H7 (cell line): ENCODE data around the gene RCOR2. TPM values are rescaled to one million over a fixed set of nuclear protein-coding genes. Genes with fewer than 3 reads are reported as not detected.
"Not testable (repeated sequence)": the region's sequence is repeated elsewhere in the genome, so short reads cannot be mapped to it uniquely, and the experiment has no call there.

ENCODE experiments used
- DNase-seq: peaks from one replicate; pipeline ENCODE4 v3.0.0; 2012
- H3K27me3 ChIP-seq: 2 replicates; pipeline ENCODE4 v1.6.0; 2011; ENCODE audit warnings: mild to moderate bottlenecking, low read length; ENCODE audit not compliant: control insufficient read depth, insufficient read depth
- H3K36me3 ChIP-seq: replicated peaks from 2 replicates; pipeline ENCODE4 v1.5.1; 2011; ENCODE audit warnings: low read length; ENCODE audit not compliant: control insufficient read depth, insufficient read depth
- H3K4me3 ChIP-seq: 2 replicates; pipeline ENCODE4 v1.5.1; 2011; ENCODE audit warnings: low read depth, mild to moderate bottlenecking, control low read depth, low read length, moderate library complexity; ENCODE audit not compliant: insufficient read depth
- total RNA-seq: library from RNA; depleted of rRNA; stranded (reverse); fragments of >200 nt; shearing (Covaris generic); gene quantifications from 2 replicates; pipeline ENCODE4 v1.2.3, GENCODE V29; 2014; rRNA removed

The RCOR2 gene
- total RNA-seq, 1 experiment from 2014 or later = 66.8 TPM

DNA sequence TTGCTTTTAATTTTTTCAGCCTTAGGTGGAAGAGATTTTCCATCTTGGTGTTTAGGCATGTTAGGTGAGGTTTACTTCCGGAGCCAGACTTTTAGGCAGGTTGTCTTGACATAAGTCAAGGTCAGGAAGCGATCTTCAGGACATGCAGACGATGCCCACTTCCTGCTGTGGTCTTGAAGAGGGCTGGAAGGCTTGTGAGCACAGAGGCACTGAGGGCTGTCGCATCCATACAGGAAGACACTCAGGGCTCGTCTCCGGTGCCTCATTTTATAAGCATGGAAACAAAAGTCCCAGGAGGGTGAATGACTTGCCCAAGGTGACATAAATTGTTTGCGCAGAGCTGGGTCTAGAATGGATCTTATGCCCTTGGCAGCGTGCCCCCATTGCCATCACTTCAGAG lies 47.3 kb downstream of the RCOR2 start:
- Histone ChIP-seq H3K36me3 (peaks cover 3% of the 10 kb centered on the region), H3K27me3 (no peaks in the 10 kb centered on the region), H3K4me3 (no peak overlapping the region)
- DNase-seq = no peak

DNA sequence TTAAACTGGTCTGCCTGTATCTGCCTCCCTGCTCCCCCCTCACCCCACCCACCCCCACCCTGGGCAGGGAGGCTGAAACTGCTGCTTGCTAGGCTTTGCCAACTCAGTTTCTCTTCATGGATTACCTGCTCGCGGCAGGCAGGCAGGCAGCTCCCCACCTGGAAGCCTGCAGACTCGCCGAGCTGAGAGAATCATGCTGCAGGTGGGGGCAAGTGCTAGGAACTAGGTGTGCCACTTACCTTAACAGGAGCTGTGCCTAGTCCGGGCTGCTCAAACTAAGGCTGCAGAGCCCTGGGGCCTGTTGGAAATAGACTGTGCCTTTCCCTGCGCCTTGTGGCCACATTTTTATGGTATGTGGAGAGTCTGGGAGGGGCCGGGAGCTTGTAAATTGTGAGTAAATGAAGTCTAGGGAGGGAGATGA lies 47.8 kb downstream of the RCOR2 start:
- Histone ChIP-seq H3K4me3 (no peak overlapping the region), H3K36me3 (peaks cover 3% of the 10 kb centered on the region), H3K27me3 (no peaks in the 10 kb centered on the region)
- no peak for DNase-seq

DNA sequence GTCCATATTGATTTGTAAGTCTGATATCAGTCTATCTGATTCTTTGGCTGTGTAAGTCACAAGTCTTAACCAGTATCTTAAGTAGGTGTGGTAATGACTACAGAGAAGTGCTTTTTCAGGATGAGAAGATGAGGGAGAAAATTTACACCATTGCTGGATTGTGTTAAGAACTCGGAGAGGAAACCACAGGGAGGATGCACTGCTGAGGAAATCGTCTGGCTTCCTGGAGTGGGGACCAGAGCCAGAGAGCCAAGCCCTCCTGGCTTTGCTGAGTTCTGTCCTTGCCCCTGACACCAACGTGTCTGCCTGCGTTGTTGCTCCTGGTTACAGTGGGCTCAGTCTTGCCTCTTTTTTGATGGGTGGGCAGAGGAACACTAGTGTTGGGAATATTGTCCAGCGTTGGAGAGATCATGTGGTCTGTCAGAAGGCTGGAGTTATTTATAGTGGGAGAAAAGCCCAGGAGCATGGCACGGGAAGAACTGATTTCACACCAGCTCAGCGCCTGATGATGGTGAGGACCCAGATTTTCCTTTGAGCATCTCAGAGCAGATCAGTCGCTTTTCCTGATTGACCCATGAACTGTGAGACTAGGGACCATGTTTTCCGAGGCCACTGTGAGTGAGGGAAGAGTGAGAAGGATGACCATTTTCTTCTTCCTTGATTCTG lies 48.4 kb downstream of the RCOR2 start:
- H3K27me3 ChIP-seq = no peaks in the 10 kb centered on the region
- no peak for DNase-seq
- peaks cover 3% of the 10 kb centered on the region for H3K36me3 ChIP-seq
- H3K4me3 ChIP-seq = no peak overlapping the region

DNA sequence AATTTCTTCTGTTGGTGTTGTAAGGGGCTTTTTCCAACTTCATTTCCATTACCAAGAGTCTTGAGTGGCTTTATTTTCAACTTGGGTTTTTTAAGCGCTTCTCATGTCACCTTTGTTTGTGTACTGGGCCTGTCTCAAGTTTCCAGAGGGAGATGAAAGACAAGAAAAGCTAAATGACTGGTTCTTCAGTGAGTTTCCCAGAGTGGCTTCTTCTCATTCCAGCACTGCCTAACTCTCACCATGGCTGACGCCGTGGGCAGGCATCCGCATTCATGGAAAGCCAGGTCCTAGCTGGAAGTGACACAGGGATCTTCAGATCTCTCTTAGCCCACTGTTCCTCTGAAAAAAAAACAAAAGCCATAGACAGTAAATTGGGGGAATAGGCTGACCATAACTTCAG lies 49.5 kb downstream of the RCOR2 start:
- no peaks in the 10 kb centered on the region for H3K27me3 ChIP-seq
- peaks cover 3% of the 10 kb centered on the region for H3K36me3 ChIP-seq
- DNase-seq = no peak
- no peak overlapping the region for H3K4me3 ChIP-seq

DNA sequence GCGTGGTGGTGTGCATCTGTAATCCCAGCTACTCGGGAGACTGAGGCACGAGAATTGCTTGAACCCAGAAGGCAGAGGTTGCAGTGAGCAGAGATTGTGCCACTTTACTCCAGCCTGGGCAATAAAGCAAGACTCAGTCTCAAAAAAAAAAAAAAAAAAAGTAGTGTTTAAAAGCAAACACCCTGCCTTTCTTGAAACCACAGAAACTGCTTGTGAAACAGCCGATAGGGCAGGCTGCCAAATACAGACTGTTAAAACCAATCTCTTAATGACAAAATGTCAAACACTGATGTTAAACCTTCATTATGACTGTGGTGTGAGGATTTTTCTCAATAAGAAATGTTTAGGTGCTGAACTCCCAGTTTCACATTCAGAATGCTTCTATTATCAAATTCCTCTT lies 50.8 kb downstream of the RCOR2 start:
- no peaks in the 10 kb centered on the region for H3K27me3 ChIP-seq
- peaks cover 3% of the 10 kb centered on the region for H3K36me3 ChIP-seq
- DNase-seq = no peak
- H3K4me3 ChIP-seq = no peak overlapping the region

DNA sequence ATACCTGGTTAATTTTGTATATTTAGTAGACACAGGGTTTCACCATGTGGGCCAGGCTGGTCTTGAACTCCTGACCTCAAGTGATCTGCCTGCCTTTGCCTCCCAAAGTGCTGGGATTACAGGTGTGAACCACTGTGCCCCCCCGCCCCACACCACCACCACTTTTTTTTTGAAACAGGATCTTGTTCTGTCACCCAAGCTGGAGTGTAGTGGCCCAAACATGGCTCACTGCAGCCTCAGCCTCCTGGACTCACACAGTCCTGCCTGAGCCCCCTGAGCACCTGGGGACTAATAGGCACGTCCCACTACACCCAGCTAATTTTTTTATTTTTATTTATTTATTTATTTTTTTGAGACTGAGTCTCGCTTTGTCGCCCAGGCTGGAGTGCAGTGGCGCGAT lies 53.3 kb downstream of the RCOR2 start:
- not testable (repeated sequence) for H3K4me3 ChIP-seq, H3K36me3 ChIP-seq, H3K27me3 ChIP-seq, DNase-seq

DNA sequence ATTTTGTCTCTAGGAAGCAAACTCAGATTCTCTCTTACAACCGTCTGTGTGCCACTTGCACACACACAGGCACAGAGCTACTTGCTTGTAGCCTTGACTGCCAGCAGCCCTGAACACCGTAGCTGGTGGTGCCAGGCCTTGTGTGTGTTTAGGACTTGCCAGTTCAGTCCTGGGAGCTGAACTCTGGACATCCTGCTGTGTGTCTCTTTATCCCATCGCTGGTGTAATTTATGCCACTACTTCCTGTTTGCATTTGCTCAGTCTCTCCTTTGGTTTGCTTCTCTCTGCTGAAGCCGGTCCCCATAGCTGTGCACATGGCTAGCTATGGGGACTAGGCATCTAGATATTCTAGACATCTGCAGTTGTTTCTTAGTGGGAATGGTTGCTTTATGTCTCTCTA lies 54.0 kb downstream of the RCOR2 start:
- DNase-seq = no peak
- no peak overlapping the region for H3K4me3 ChIP-seq
- no peaks in the 10 kb centered on the region for H3K27me3 ChIP-seq
- H3K36me3 ChIP-seq = no peaks in the 10 kb centered on the region; the same call in none of the 2 replicates

Other genes with a start within 250 kb of the RCOR2 start
- 19.3 and 29.6 TPM in 2 replicates for gene ATL3, start 245.8 kb downstream of the RCOR2 start, total RNA-seq
- 109 and 142 TPM in 2 replicates for gene RTN3, start 235.7 kb downstream of the RCOR2 start, total RNA-seq
- gene ZFTA, start 148.4 kb downstream of the RCOR2 start, total RNA-seq = 27.2 and 34.3 TPM in 2 replicates
- 106 and 107 TPM in 2 replicates for gene SPINDOC, start 103.7 kb downstream of the RCOR2 start, total RNA-seq
- gene MARK2, start 78.1 kb downstream of the RCOR2 start, total RNA-seq = 26.5 and 30.2 TPM in 2 replicates
- gene NAA40, start 21.8 kb upstream of the RCOR2 start, total RNA-seq = 13.8 and 15.0 TPM in 2 replicates
- gene COX8A, start 57.5 kb upstream of the RCOR2 start, total RNA-seq = 836 and 1,175 TPM in 2 replicates
- 76.6 and 77.4 TPM in 2 replicates for gene OTUB1, start 69.3 kb upstream of the RCOR2 start, total RNA-seq
- 0.94 and 1.7 TPM in 2 replicates for gene FLRT1, start 118.8 kb upstream of the RCOR2 start, total RNA-seq
- gene MACROD1, start 248.9 kb upstream of the RCOR2 start, total RNA-seq = 30.9 and 52.9 TPM in 2 replicates